Mesenchymal stem cell (in vitro differentiated cells and primary cell): Measurements from ENCODE around the gene ZBTB16.

ENCODE experiments used
- DNase-seq: peaks from one replicate; pipeline ENCODE4 v3.0.0-alpha.2; 2013
- H2AFZ ChIP-seq: one replicate; pipeline ENCODE4 v1.6.1; 2013; ENCODE audit warnings: low read depth, mild to moderate bottlenecking, control low read depth, inconsistent platforms, low read length, moderate library complexity
- H2AK5ac ChIP-seq: 2 replicates; pipeline ENCODE4 v1.6.1; 2013; ENCODE audit warnings: low read length, moderate library complexity, mild to moderate bottlenecking, inconsistent platforms; ENCODE audit not compliant: severe bottlenecking
- H2BK120ac ChIP-seq: one replicate; pipeline ENCODE4 v1.6.1; 2013; ENCODE audit warnings: low read depth, mild to moderate bottlenecking, inconsistent platforms, low read length, moderate library complexity
- H2BK12ac ChIP-seq, 2 experiments: one replicate each; pipeline ENCODE4 v1.6.1; 2013; ENCODE audit warnings: inconsistent platforms in 2 of 2, low read length in 2 of 2, mild to moderate bottlenecking in 2 of 2, moderate library complexity in 2 of 2, control low read depth in 1 of 2
- H2BK15ac ChIP-seq: one replicate; pipeline ENCODE4 v1.6.1; 2013; ENCODE audit warnings: mild to moderate bottlenecking, low read depth, inconsistent platforms; ENCODE audit not compliant: poor library complexity, severe bottlenecking
- H2BK5ac ChIP-seq: 2 replicates; pipeline ENCODE4 v1.6.1; 2013; ENCODE audit warnings: low read depth, mild to moderate bottlenecking, low read length, control low read depth, inconsistent platforms; ENCODE audit not compliant: poor library complexity, severe bottlenecking
- H3K14ac ChIP-seq, 2 experiments: one replicate each; pipeline ENCODE4 v1.6.1; 2013; ENCODE audit warnings: inconsistent platforms in 2 of 2, low read length in 2 of 2, control low read depth in 1 of 2, mild to moderate bottlenecking in 1 of 2, moderate library complexity in 1 of 2
- H3K18ac ChIP-seq, 2 experiments: one replicate each; pipeline ENCODE4 v1.6.1; 2013; ENCODE audit warnings: inconsistent platforms in 2 of 2, low read length in 2 of 2, control low read depth in 1 of 2, low read depth in 1 of 2, mild to moderate bottlenecking in 1 of 2
- H3K23ac ChIP-seq, 2 experiments: one replicate each; pipeline ENCODE4 v1.6.1; 2013; ENCODE audit warnings: inconsistent platforms in 2 of 2, low read length in 2 of 2, mild to moderate bottlenecking in 2 of 2, moderate library complexity in 2 of 2, control low read depth in 1 of 2
- H3K27ac ChIP-seq: 2 replicates; pipeline ENCODE4 v1.5.1; 2013; ENCODE audit warnings: mild to moderate bottlenecking, moderate library complexity, low read length, control low read depth, inconsistent platforms; ENCODE audit not compliant: poor library complexity, severe bottlenecking
- H3K27me3 ChIP-seq, 2 experiments: 2 replicates each; pipeline versions ENCODE4 v1.6.1 to v1.7.0; 2013; ENCODE audit warnings: low read length in 2 of 2, mild to moderate bottlenecking in 2 of 2, moderate library complexity in 2 of 2, control low read depth in 1 of 2, inconsistent platforms in 1 of 2; ENCODE audit not compliant: control insufficient read depth in 1 of 2, insufficient read depth in 1 of 2
- H3K36me3 ChIP-seq, 2 experiments: 2 replicates each; pipeline versions ENCODE4 v1.6.1 to v1.7.0; 2013; ENCODE audit warnings: low read length in 2 of 2, control low read depth in 1 of 2, inconsistent platforms in 1 of 2, low read depth in 1 of 2, mild to moderate bottlenecking in 1 of 2; ENCODE audit not compliant: insufficient read depth in 2 of 2, control insufficient read depth in 1 of 2
- H3K4ac ChIP-seq, 2 experiments: one replicate each; pipeline ENCODE4 v1.6.1; 2013; ENCODE audit warnings: inconsistent platforms in 2 of 2, low read length in 2 of 2, mild to moderate bottlenecking in 2 of 2, moderate library complexity in 2 of 2, control low read depth in 1 of 2, low read depth in 1 of 2
- H3K4me1 ChIP-seq: 2 replicates; pipeline ENCODE4 v1.6.1; 2013; ENCODE audit warnings: low read depth, low read length, control low read depth; ENCODE audit not compliant: control insufficient read depth, insufficient read depth
- H3K4me2 ChIP-seq: 2 replicates; pipeline ENCODE4 v1.6.1; 2013; ENCODE audit warnings: low read length, mild to moderate bottlenecking, inconsistent platforms; ENCODE audit not compliant: poor library complexity, severe bottlenecking
- H3K4me3 ChIP-seq, 2 experiments: 2 replicates each; pipeline versions ENCODE4 v1.5.1 to v1.7.0; 2013; ENCODE audit warnings: low read length in 2 of 2, mild to moderate bottlenecking in 2 of 2, control low read depth in 1 of 2, low read depth in 1 of 2; ENCODE audit not compliant: insufficient read depth in 1 of 2
- H3K79me1 ChIP-seq: replicated peaks from 2 replicates; pipeline ENCODE4 v1.6.1; 2013; ENCODE audit warnings: mild to moderate bottlenecking, control low read depth, low read length, inconsistent platforms; ENCODE audit not compliant: poor library complexity, severe bottlenecking
- H3K9ac ChIP-seq: 2 replicates; pipeline ENCODE4 v1.7.0; 2013; ENCODE audit warnings: mild to moderate bottlenecking, low read length, moderate library complexity
- H3K9me3 ChIP-seq: 2 replicates; pipeline ENCODE4 v1.7.0; 2013; ENCODE audit warnings: mild to moderate bottlenecking, low read length; ENCODE audit not compliant: control insufficient read depth
- H4K8ac ChIP-seq: one replicate; pipeline ENCODE4 v1.6.1; 2013; ENCODE audit warnings: inconsistent platforms, mild to moderate bottlenecking, low read length, moderate library complexity
- H4K91ac ChIP-seq: one replicate; pipeline ENCODE4 v1.6.1; 2013; ENCODE audit warnings: mild to moderate bottlenecking, low read length, inconsistent platforms
- WGBS: methylation state at CpG from one replicate; pipeline ENCODE4 v1.1.7; 2013; ENCODE audit warnings: mixed read lengths; 5-methylcytosine and 5-hydroxymethylcytosine counted together

Gene ZBTB16

GRCh38 chr11:114059984-114060391, 477 bp downstream of the ZBTB16 start:
- H3K4ac ChIP-seq: peak overlapping the region in 1 of 2 experiments; percentile 76

GRCh38 chr11:114060392-114061047, 1.0 kb downstream of the ZBTB16 start:
- peak overlapping the region; percentile 77 for H4K91ac ChIP-seq
- under 1% methylated on average over 48 of the region's 78 CpGs for WGBS

More at GRCh38 chr11:114059984-114060391, 477 bp downstream of the ZBTB16 start:
- H3K4me1 ChIP-seq: peaks cover 24% of the 10 kb centered on the region
- H3K9ac ChIP-seq: no peak overlapping the region
- H4K91ac ChIP-seq: no peak overlapping the region
- H3K36me3 ChIP-seq: no peaks in the 10 kb centered on the region
- DNase-seq: peak; percentile 81
- H3K79me1 ChIP-seq: no peaks in the 10 kb centered on the region
- H3K4me2 ChIP-seq: peak overlapping the region; percentile 94
- no peak overlapping the region for H3K27ac ChIP-seq
- H3K9me3 ChIP-seq: no peaks in the 10 kb centered on the region
- no peak overlapping the region for H2BK5ac ChIP-seq
- H2AFZ ChIP-seq: no peak overlapping the region
- H4K8ac ChIP-seq: no peak overlapping the region
- under 1% methylated on average over 28 of the region's 33 CpGs for WGBS
- H3K14ac ChIP-seq: peak overlapping the region in 1 of 2 experiments; percentile 94
- H2BK15ac ChIP-seq: peak overlapping the region; percentile 97
- no peak overlapping the region for H2AK5ac ChIP-seq
- peak overlapping the region in 1 of 2 experiments; percentile 82 for H3K4me3 ChIP-seq
- H3K18ac ChIP-seq: peak overlapping the region; percentile 1 to 95
- peak overlapping the region in 1 of 2 experiments; percentile 57 for H3K23ac ChIP-seq
- H2BK120ac ChIP-seq: peak overlapping the region; percentile 12
- H2BK12ac ChIP-seq: no peak overlapping the region
- H3K27me3 ChIP-seq: peaks cover 83 to 91% of the 10 kb centered on the region in 2 experiments

GRCh38 chr11:114061048-114061680, 1.7 kb downstream of the ZBTB16 start:
- no peak overlapping the region for H3K27ac ChIP-seq
- H4K8ac ChIP-seq: peak overlapping the region; percentile 82
- H2BK15ac ChIP-seq: peak overlapping the region; percentile 80
- DNase-seq: peak; percentile 62
- peak overlapping the region; percentile 24 to 39 for H3K4ac ChIP-seq
- peak overlapping the region in 1 of 2 experiments; percentile 46 for H3K23ac ChIP-seq
- H3K36me3 ChIP-seq: no peaks in the 10 kb centered on the region
- no peaks in the 10 kb centered on the region for H3K79me1 ChIP-seq
- H3K27me3 ChIP-seq: peaks cover 90 to 94% of the 10 kb centered on the region in 2 experiments
- no peak overlapping the region for H2AK5ac ChIP-seq
- no peak overlapping the region for H2BK120ac ChIP-seq
- H3K4me3 ChIP-seq: peak overlapping the region; percentile 48 to 82
- H3K9ac ChIP-seq: peak overlapping the region; percentile 62
- H3K14ac ChIP-seq: peak overlapping the region in 1 of 2 experiments; percentile 74
- peaks cover 24% of the 10 kb centered on the region for H3K4me1 ChIP-seq
- WGBS: 2% methylated on average over 44 of the region's 45 CpGs
- peak overlapping the region; percentile 82 to 93 for H3K18ac ChIP-seq
- H4K91ac ChIP-seq: peak overlapping the region; percentile 53
- H3K9me3 ChIP-seq: no peaks in the 10 kb centered on the region
- peak overlapping the region; percentile 18 to 85 for H2BK12ac ChIP-seq
- peak overlapping the region; percentile 94 for H3K4me2 ChIP-seq
- no peak overlapping the region for H2BK5ac ChIP-seq
- H2AFZ ChIP-seq: no peak overlapping the region

More at GRCh38 chr11:114060392-114061047, 1.0 kb downstream of the ZBTB16 start:
- Histone ChIP-seq H3K27me3 (peaks cover 88 to 93% of the 10 kb centered on the region in 2 experiments), H3K18ac (peak overlapping the region; percentile 82 to 93), H3K79me1 (no peaks in the 10 kb centered on the region), H2BK5ac (no peak overlapping the region), H3K27ac (no peak overlapping the region), H3K9ac (peak overlapping the region; percentile 62), H2AFZ (peak overlapping the region; percentile 69), H3K23ac (peak overlapping the region in 1 of 2 experiments; percentile 79), H3K4me2 (peak overlapping the region; percentile 94), H4K8ac (peak overlapping the region; percentile 78), H2BK120ac (peak overlapping the region; percentile 12), H3K36me3 (no peaks in the 10 kb centered on the region), H3K14ac (peak overlapping the region in 1 of 2 experiments; percentile 90), H3K9me3 (no peaks in the 10 kb centered on the region), H3K4ac (peak overlapping the region; percentile 37 to 39), H2BK15ac (peak overlapping the region; percentile 80), H3K4me1 (peaks cover 24% of the 10 kb centered on the region), H2BK12ac (peak overlapping the region; percentile 24 to 85), H3K4me3 (peak overlapping the region; percentile 48 to 82), H2AK5ac (no peak overlapping the region)
- DNase-seq: peak; percentile 69

GRCh38 chr11:114061681-114062049, 2.2 kb downstream of the ZBTB16 start:
- Histone ChIP-seq H3K4ac (peak overlapping the region in 1 of 2 experiments; percentile 85), H3K9ac (peak overlapping the region; percentile 62), H4K8ac (no peak overlapping the region), H3K4me2 (no peak overlapping the region), H2AFZ (no peak overlapping the region), H3K4me3 (peak overlapping the region in 1 of 2 experiments; percentile 82), H3K18ac (peak overlapping the region; percentile 58 to 82), H4K91ac (no peak overlapping the region), H3K36me3 (no peaks in the 10 kb centered on the region), H2BK5ac (no peak overlapping the region), H3K4me1 (peaks cover 24% of the 10 kb centered on the region), H3K79me1 (no peaks in the 10 kb centered on the region), H3K27ac (no peak overlapping the region), H3K9me3 (no peaks in the 10 kb centered on the region), H2BK12ac (peak overlapping the region in 1 of 2 experiments; percentile 85), H3K14ac (no peak overlapping the region), H2BK120ac (no peak overlapping the region), H2AK5ac (no peak overlapping the region), H2BK15ac (no peak overlapping the region), H3K23ac (peak overlapping the region in 1 of 2 experiments; percentile 46), H3K27me3 (peaks cover 86 to 89% of the 10 kb centered on the region in 2 experiments)
- DNase-seq: no peak
- WGBS: 26% methylated on average over 7 of the region's 7 CpGs
